Progenitor cell of endocrine pancreas (in vitro differentiated cells): Measurements from ENCODE around the gene ACOT8. TPM values are rescaled to one million over a fixed set of nuclear protein-coding genes. Genes with fewer than 3 reads are reported as not detected.
"Not testable (repeated sequence)": the region's sequence is repeated elsewhere in the genome, so short reads cannot be mapped to it uniquely, and the experiment has no call there.

Experiments
- DNase-seq: peaks from one replicate; pipeline ENCODE4 v3.0.0; 2021; ENCODE audit warnings: low spot score; ENCODE audit not compliant: unreplicated experiment
- H3K27ac Mint-ChIP-seq: 2 replicates; pipeline ENCODE4 v1.8.0; 2021; ENCODE audit warnings: mild to moderate bottlenecking, moderate library complexity, mixed read lengths
- H3K27me3 Mint-ChIP-seq: 2 replicates; pipeline ENCODE4 v1.8.0; 2021; ENCODE audit warnings: mixed read lengths
- H3K36me3 Mint-ChIP-seq: 2 replicates; pipeline ENCODE4 v1.8.0; 2022; ENCODE audit warnings: mixed read lengths; ENCODE audit not compliant: insufficient read depth
- H3K4me1 Mint-ChIP-seq: 2 replicates; pipeline ENCODE4 v1.8.0; 2021; ENCODE audit warnings: low read depth, mixed read lengths
- H3K4me3 Mint-ChIP-seq: 2 replicates; pipeline ENCODE4 v1.8.0; 2021; ENCODE audit warnings: low read depth, mild to moderate bottlenecking, moderate library complexity, mixed read lengths
- H3K9me3 Mint-ChIP-seq: 2 replicates; pipeline ENCODE4 v1.8.0; 2021; ENCODE audit warnings: low read depth, mixed read lengths
- CTCF ChIP-seq: fragments of 200-600 bp; sonication (generic); IDR thresholded peaks from one replicate; pipeline ENCODE4 v1.5.0; 2021; ENCODE audit warnings: antibody characterized with exemption, mild to moderate bottlenecking; ENCODE audit not compliant: unreplicated experiment
- total RNA-seq: library from RNA; stranded (reverse); gene quantifications from 2 replicates; pipeline ENCODE4 v1.2.1, GENCODE V29; 2021

Gene ACOT8
- total RNA-seq, 1 donor from 2014 or later = 23.0 TPM

- no peak for TF ChIP-seq CTCF
- Mint-ChIP-seq H3K4me3 (peak overlapping the region; percentile 69), H3K27ac (peak overlapping the region; percentile 43), H3K27me3 (no peaks in the 10 kb centered on the region), H3K4me1 (peaks cover 12% of the 10 kb centered on the region), H3K36me3 (peaks cover 7% of the 10 kb centered on the region), H3K9me3 (no peaks in the 10 kb centered on the region)
- no peak for DNase-seq
Observed at GRCh38 chr20:45882469-45883099, 25.4 kb upstream of the ACOT8 start.

- no peak for TF ChIP-seq CTCF
- Mint-ChIP-seq H3K9me3 (no peaks in the 10 kb centered on the region), H3K36me3 (peaks cover 7% of the 10 kb centered on the region), H3K27me3 (no peaks in the 10 kb centered on the region), H3K27ac (peak within 1 kb of the TSS; percentile 94), H3K4me1 (peaks cover 11% of the 10 kb centered on the region), H3K4me3 (peak within 1 kb of the TSS; percentile 97)
- peak; percentile 98 for DNase-seq
Observed at GRCh38 chr20:45880988-45881788, 24.0 kb upstream of the ACOT8 start, which contains the start of gene ZSWIM1. TSS of gene ZSWIM1 (plus strand) at chr20:45881227. CDS start at chr20:45882593, 1,366 bp downstream.

GRCh38 chr20:45878076-45878761 lies 21.0 kb upstream of the ACOT8 start:
- H3K4me1 Mint-ChIP-seq = peaks cover 11% of the 10 kb centered on the region
- H3K4me3 Mint-ChIP-seq = no peak overlapping the region
- H3K36me3 Mint-ChIP-seq = peaks cover 3% of the 10 kb centered on the region
- H3K9me3 Mint-ChIP-seq = no peaks in the 10 kb centered on the region
- H3K27ac Mint-ChIP-seq = no peak overlapping the region
- DNase-seq = no peak
- TF ChIP-seq CTCF = no peak
- H3K27me3 Mint-ChIP-seq = no peaks in the 10 kb centered on the region

- Mint-ChIP-seq H3K36me3 (no peaks in the 10 kb centered on the region), H3K9me3 (no peaks in the 10 kb centered on the region)
- no peak for DNase-seq
Observed at GRCh38 chr20:45874576-45874975, 17.4 kb upstream of the ACOT8 start.

GRCh38 chr20:45874104-45874481 lies 16.9 kb upstream of the ACOT8 start:
- H3K36me3 Mint-ChIP-seq, H3K4me3 Mint-ChIP-seq, H3K27ac Mint-ChIP-seq, DNase-seq, H3K4me1 Mint-ChIP-seq, H3K9me3 Mint-ChIP-seq, H3K27me3 Mint-ChIP-seq: not testable (repeated sequence)

More at GRCh38 chr20:45874576-45874975, 17.4 kb upstream of the ACOT8 start:
- no peak for TF ChIP-seq CTCF
- H3K4me1 Mint-ChIP-seq = no peaks in the 10 kb centered on the region
- H3K4me3 Mint-ChIP-seq = no peak overlapping the region
- H3K27me3 Mint-ChIP-seq = no peaks in the 10 kb centered on the region
- H3K27ac Mint-ChIP-seq = no peak overlapping the region
